ENCODE measurements around the gene AUH. TPM values are rescaled to one million over a fixed set of nuclear protein-coding genes. Genes with fewer than 3 reads are reported as not detected.

The AUH gene
- total and polyA plus RNA-seq, 12 donors: 16.3 to 56.3 (median 44.2) TPM

DNA sequence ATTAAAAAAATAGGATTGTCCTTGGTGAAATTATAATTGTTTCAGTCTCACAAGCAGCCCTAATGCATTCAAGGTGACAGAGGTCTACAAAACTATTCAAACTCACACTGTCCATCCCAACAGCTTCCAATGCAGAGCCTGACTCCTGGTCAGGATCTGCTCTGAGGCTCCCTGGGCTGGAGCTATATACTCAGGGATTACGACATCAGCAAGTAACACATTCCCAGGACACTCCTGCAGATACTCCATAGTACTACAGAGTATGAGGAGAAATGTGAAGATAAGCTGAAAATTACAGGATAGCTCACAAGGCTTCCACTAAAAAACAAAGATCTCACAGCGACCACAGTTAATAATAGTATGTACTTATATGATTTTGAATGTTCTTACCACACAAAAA lies 130.1 kb downstream of the AUH start:
- 95 to 98% methylated on average over 2 of the region's 2 CpGs for WGBS, 2 donors
- no peaks in the 10 kb centered on the region for H3K4me1 ChIP-seq
- no peak for ATAC-seq
- H3K27me3 ChIP-seq: no peaks in the 10 kb centered on the region
- TF ChIP-seq, protein P1, sequence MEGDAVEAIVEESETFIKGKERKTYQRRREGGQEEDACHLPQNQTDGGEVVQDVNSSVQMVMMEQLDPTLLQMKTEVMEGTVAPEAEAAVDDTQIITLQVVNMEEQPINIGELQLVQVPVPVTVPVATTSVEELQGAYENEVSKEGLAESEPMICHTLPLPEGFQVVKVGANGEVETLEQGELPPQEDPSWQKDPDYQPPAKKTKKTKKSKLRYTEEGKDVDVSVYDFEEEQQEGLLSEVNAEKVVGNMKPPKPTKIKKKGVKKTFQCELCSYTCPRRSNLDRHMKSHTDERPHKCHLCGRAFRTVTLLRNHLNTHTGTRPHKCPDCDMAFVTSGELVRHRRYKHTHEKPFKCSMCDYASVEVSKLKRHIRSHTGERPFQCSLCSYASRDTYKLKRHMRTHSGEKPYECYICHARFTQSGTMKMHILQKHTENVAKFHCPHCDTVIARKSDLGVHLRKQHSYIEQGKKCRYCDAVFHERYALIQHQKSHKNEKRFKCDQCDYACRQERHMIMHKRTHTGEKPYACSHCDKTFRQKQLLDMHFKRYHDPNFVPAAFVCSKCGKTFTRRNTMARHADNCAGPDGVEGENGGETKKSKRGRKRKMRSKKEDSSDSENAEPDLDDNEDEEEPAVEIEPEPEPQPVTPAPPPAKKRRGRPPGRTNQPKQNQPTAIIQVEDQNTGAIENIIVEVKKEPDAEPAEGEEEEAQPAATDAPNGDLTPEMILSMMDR (IDR thresholded peaks at IDR 0.05): no peak
- H3K9me3 ChIP-seq: no peaks in the 10 kb centered on the region
- DNase-seq: no peak
- no peak overlapping the region for H3K4me3 ChIP-seq
- intact Hi-C loops (cut with DNase I): no loop called here
- H3K36me3 ChIP-seq: no peaks in the 10 kb centered on the region
- H3K27ac ChIP-seq: no peak overlapping the region

DNA sequence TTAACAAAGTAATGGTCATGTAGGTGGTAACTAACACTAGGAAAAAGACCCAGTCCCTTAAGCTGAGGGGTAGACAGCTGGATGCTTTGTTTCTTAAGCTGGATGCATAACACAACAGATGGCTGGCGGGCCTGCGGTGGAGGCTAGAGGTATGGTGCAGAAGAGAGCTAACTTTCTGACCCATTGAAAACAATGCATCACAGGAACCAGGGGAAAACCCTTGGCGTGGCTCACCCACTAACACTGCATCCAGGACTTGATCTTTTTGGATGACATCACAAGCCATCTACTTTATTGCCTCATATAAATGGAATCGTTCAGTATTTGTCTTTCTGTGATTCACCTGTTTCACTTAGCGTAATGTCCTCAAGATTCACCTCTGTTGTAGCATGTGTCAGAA lies 138.7 kb downstream of the AUH start:
- DNase-seq: no peak
- no peak overlapping the region for H3K4me3 ChIP-seq
- peak overlapping the region in 1 of 10 donors; percentile 2 for H3K27ac ChIP-seq
- H3K27me3 ChIP-seq: no peaks in the 10 kb centered on the region
- TF ChIP-seq, protein P1 (IDR thresholded peaks at IDR 0.05): no peak
- intact Hi-C loops (cut with DNase I): no loop called here
- peaks cover 0 to 26% (median 10%) of the 10 kb centered on the region in 9 donors for H3K4me1 ChIP-seq
- ATAC-seq: no peak
- no peaks in the 10 kb centered on the region for H3K9me3 ChIP-seq
- WGBS, 2 donors: 94 to 97% methylated on average over 5 of the region's 5 CpGs
- peaks cover 0 to 27% (median 4%) of the 10 kb centered on the region in 9 donors for H3K36me3 ChIP-seq

DNA sequence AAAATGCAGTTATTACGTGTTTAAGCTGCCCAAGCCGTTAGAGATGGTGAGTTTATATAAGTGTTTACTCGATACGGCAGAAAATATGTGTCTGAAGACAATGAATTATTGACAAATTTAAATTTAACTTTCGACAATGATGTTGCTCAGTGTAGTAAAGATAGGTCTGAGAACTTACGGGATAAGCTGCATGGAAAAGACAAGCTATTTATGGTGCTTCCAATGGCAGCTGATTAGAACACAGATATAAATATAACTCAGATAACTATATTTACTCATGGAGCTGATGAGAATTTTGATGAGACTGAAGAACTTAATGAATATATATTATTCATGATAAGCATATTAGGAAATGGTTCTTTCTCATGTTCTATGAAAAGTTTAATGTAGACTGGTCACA lies 139.3 kb downstream of the AUH start:
- H3K9me3 ChIP-seq: no peaks in the 10 kb centered on the region
- 53 to 70% methylated on average over 6 of the region's 6 CpGs for WGBS, 2 donors
- ATAC-seq: peak in 4 of 8 donors; percentile 37 to 58 (median 48)
- no peak overlapping the region for H3K4me3 ChIP-seq
- H3K27me3 ChIP-seq: no peaks in the 10 kb centered on the region
- TF ChIP-seq, protein P1 (IDR thresholded peaks at IDR 0.05): no peak
- intact Hi-C loops (cut with DNase I): no loop called here
- DNase-seq: no peak
- H3K4me1 ChIP-seq: peaks cover 0 to 26% (median 10%) of the 10 kb centered on the region in 9 donors
- H3K36me3 ChIP-seq: peaks cover 0 to 33% (median 4%) of the 10 kb centered on the region in 9 donors
- H3K27ac ChIP-seq: peak overlapping the region in 2 of 10 donors; percentile 2 to 11

DNA sequence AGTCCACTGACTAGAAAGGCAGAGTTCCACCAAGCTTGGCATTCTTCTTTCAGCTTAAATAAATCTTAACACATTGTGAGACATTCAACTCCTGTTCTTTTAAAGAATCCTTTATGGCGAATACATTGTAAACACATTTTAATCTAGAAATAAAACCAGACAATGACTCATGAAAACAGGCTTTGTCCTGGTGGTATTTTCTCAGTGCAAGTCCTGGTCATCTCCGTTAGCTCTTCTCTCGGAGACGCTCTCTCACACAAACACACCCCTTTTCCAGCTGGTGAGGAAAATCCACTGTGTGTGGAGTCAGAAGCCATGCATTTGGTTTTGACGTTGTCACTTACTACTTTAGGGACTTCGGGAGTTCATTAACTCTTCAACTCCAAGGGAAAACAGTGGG lies 140.4 kb downstream of the AUH start:
- H3K27ac ChIP-seq: peak overlapping the region in 6 of 10 donors; percentile 5 to 49 (median 22)
- no peaks in the 10 kb centered on the region for H3K9me3 ChIP-seq
- no peak for ATAC-seq
- no peak for DNase-seq
- peaks cover 0 to 26% (median 10%) of the 10 kb centered on the region in 9 donors for H3K4me1 ChIP-seq
- no peaks in the 10 kb centered on the region for H3K27me3 ChIP-seq
- peaks cover 0 to 40% (median 4%) of the 10 kb centered on the region in 9 donors for H3K36me3 ChIP-seq
- TF ChIP-seq, protein P1 (IDR thresholded peaks at IDR 0.05): no peak
- 66 to 78% methylated on average over 6 of the region's 6 CpGs for WGBS, 2 donors
- intact Hi-C loops (cut with DNase I): no loop called here
- H3K4me3 ChIP-seq: no peak overlapping the region

Measured in heart right ventricle (tissue), 16 donors.